DMS 273 (cell line): Measurements from ENCODE around the gene NTM.

Source experiments
- DNase-seq: peaks from one replicate; lab custom pipeline; 2025; ENCODE audit not compliant: unreplicated experiment; lab: John Stamatoyannopoulos, UW

The NTM gene

DNA sequence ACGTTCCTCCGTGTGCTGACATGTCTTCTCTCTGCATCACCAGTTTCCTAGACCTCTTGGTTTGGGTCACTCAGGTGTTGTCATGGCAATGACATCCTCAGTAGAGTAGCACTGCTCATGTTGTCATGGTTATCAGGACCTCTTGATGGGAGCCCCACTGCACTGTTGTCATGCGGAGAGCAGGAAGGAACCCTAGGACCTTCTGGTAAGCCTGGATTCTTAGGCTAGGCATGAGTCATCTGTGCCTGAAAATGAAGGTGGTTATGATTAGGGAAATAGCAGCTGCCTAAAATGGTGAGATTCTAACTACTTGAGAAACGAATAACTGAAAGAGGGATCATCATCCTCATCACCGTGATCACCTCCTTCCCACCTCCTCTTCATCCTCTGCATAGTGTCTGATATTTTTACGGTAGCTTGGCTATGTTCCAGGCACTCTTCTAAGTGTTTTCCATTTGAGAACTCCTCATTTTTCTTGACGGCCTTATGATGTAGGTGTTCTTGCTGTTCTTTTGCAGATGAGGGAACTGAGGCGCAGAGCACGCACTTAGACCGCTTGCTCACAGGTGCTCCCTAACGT lies 858.4 kb downstream of the NTM start:
- DNase-seq, result no peak

- DNase-seq, result no peak
These were observed 861.4 kb downstream of the NTM start for GRCh38 chr11:132231656-132232347.

DNA sequence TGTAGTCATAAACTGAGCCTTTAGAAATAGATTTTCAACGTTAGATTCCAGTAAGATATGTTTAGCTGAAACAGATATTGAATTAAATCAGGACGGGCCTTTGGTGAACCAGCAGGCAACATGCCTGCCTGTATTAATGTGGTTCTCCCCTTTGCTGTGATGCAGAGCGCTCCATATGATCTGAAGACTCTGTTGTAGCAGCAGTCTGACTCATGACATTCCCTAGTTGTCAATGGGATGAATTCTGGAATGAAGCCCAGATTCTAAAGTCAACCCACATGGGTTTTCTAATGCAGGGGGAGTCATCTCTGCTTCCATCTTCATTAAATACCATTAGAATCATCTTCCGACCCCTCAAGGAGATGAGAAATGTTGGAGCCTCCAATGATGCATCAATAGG lies 864.5 kb downstream of the NTM start:
- DNase-seq, result no peak

DNA sequence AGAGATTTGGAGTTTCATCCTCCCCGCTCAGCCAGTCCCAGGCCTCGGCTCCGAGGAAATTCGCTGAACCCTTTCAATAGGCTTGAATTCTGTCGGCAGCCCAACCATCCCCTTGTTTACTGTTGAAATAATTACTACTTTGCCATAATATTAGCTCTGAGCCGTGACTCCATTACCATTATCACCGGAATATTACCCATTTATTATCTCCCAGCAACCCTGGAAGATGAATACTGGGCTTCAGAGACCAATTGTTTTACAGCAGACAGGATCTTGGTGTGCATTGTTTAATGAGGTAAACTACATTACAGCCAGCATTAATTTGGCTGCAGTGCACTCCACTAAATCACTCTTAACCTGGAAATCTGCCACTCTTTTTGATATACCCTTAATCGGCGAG lies 867.4 kb downstream of the NTM start:
- no peak for DNase-seq

DNA sequence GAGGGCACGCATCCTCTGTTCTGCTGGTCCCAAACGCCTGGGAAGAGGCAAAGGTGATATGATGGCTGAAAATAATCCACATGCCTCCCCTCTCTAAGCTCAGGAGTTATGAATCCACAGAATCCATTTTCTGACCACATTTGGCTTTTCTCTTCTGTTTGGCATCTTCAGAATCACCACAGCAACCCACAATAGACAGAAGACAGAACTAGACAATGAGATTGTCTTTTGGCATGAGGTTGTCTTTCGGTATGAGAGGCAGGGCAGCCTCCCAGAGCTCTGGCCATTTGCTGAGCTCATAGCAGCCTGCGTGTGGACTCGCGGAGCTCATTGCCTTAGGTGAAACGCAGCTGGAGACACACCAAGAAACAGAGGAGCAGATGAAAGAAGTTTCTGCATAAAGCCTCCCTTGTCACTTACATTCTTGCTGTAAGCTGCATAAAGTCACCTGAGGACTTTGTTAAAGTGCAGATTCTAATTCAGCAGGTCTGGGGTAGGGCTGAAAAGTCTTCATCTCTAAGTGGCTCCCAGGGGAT lies 868.0 kb downstream of the NTM start:
- no peak for DNase-seq

DNA sequence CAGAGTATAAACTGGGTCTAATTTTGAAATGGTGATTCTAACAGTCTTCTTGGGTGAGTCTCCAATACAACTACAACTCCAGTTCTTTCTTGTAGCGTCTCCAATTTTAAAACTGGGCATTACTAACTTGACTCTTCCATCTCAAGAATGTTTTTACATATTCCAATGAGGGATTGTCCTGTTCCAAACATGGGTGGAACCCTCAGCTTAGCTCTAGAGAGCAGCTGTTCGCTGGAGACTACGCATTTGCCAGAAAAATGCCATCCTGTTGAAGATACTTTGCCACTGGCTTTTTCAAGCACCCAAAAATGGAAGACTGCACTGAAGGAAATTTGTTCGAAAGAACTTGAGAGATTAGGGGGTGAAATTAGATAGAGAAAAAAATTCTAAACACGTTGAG lies 870.0 kb downstream of the NTM start:
- DNase-seq, result no peak

DNA sequence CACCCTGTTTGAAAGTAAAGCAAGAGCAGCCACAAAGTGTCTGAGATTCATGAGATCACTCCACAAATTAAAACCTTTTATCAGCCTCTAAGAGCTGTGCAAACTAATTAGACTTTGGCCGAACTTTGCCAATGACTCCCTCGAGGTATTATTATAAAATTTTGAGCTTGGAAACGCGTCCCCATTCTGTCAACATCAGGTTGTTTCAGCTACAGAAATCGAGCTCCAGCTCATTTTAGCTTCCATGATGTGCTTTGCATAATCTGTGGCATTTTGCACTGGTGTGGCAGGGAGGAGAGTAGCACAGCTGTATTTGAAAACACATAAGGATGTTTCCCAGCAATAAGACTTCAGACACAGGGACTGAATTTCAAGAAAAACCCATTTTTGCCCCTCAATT lies 872.2 kb downstream of the NTM start:
- no peak for DNase-seq

DNA sequence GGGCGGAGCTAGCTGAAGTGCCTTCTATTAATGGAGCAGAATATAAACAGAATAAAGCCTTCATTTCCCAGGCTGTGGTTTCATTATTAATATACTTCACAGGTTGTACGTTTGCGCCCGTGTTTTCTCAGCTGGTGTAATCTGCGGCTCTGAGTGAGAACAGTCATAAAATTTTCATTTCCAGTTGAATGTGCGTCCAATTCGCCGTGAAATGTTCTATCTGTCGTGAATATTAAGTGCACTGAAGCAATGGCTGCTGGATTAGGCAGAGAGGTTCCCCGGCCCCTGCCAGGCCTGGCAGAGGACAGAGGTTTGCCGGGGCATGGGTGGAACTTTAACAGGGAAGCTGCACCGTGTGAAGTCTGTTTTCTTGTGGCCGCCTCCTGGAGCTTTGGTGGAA lies 874.4 kb downstream of the NTM start:
- no peak for DNase-seq

- DNase-seq, result no peak
These were observed 875.3 kb downstream of the NTM start for GRCh38 chr11:132245403-132246385.

DNA sequence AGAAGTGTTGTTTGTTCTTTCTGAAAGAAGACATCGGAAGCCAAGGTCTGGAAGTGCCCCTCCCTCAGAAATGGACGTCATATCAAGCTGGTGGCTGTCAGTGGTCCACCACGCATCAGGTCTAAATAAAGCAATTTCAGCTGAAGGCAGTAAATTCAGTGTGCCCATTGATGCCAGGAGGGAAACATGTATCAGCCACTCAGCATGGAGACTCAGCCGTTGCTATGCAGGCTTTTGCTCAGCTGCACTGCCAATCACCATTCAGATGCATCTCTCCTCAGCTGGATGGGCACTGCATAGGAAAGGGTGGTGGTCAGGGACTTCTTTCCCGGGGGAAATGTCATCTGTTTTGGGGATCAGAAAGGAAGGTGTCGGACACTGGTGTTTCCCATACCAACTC lies 878.2 kb downstream of the NTM start:
- no peak for DNase-seq

GRCh38 chr11:132249256-132249655 lies 878.8 kb downstream of the NTM start:
- DNase-seq, result no peak

GRCh38 chr11:132251061-132251460 lies 880.6 kb downstream of the NTM start:
- DNase-seq, result no peak

GRCh38 chr11:132253469-132254264 lies 883.3 kb downstream of the NTM start:
- no peak for DNase-seq

- DNase-seq, result no peak
These were observed 884.5 kb downstream of the NTM start for GRCh38 chr11:132254906-132255305.

GRCh38 chr11:132256528-132257279 lies 886.3 kb downstream of the NTM start:
- DNase-seq, result no peak

- DNase-seq, result no peak
These were observed 887.5 kb downstream of the NTM start for GRCh38 chr11:132257871-132258270.

GRCh38 chr11:132258875-132259274 lies 888.5 kb downstream of the NTM start:
- no peak for DNase-seq

DNA sequence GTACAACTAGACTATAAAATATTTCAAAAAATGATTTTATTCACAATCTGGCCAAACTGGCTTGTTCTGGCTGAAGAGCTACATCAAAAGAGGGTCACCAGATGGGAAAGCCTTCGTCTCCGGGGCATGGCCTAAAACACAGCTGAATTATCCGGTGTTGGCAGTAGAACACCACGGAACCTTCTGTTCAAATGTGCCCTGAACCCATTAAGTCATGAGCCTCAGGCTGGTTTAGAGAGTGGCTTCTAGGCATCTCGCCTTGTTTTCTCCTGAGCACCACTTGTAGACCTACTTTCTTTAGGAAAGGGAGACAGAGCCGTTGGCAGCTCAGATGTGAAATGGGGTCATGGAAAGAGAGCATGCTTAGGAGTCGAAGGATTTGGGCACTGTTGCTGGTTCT lies 890.2 kb downstream of the NTM start:
- no peak for DNase-seq

- no peak for DNase-seq
These were observed 892.8 kb downstream of the NTM start for GRCh38 chr11:132263241-132263640.

DNA sequence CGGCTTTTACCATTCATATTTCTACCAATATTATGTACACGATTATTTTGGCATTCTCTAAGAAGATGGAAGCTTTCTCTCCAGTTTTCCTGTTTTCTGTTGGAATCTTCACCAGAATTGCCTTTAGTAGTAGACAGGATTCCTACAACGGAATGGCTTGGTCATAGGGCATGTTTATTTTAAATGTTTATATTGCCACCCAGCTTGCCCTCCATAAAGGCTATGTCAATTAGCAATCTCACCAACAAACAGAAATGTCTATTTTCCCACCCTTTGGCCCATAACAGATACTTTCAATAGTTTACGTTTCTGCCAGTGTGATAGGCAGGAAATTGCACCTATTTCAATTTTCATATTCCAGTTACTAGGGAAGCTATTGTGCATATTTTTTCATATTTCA lies 893.5 kb downstream of the NTM start:
- no peak for DNase-seq
